ENCODE measurements around the gene ABTB2. TPM values are rescaled to one million over a fixed set of nuclear protein-coding genes. Genes with fewer than 3 reads are reported as not detected.

Gene ABTB2
- polyA plus RNA-seq, 4 donors, result 7.2 to 16.3 (median 7.6) TPM

DNA sequence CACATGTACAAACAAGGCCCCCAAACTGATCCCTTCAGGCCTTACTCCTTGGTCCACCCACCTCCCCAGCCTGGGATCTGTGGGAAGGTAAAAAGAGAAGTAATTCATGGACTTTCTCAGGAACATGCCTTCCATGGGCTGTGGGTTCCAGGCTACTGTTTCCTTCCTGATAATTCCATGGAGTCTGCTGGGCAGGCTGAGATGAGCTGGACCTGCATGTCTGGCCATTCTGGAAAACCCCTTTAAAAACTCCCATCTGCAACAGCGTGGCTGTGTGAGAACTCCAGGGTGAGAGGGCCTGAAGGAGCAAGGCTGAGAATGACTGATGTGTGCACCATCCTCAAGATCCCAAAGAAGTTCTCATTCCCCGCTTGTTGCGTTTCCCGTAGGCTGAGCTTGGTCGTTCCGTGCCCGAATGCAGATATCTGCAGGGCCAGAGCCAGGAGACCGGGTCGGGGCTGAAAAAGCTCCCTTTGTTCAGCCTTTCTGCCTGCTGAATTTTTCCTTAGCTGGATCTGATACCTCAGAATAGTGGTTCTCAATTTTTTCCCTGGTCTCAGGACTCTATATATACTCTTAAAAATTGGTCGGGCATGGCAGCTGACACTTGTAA is 179.5 kb downstream of the ABTB2 start:
- no peak for DNase-seq (ENCODE audit: low read depth in 4 of 4, low spot score in 3 of 4)

DNA sequence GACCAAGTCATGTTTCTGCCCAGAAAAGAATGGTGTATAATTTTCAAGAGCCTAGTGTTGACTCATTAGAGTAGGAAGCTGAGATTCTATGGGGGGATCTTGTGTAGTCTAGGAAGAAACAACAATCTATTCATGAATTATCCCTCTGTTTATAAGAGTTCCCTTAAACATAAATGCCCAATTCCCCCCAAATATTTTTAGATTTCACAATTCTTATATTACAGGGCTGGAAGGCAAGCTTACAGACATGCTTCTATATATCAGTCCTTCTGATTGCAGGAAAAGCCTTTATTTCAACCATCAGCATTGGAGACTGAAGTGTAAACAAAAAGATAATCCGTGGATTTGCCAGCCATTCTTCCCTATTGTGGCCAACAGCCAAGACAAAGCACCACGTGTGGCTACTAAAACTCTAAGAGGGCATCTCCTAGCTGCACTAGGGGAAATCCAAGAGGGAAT is 181.0 kb downstream of the ABTB2 start:
- DNase-seq (ENCODE audit: low read depth in 4 of 4, low spot score in 3 of 4), result no peak

DNA sequence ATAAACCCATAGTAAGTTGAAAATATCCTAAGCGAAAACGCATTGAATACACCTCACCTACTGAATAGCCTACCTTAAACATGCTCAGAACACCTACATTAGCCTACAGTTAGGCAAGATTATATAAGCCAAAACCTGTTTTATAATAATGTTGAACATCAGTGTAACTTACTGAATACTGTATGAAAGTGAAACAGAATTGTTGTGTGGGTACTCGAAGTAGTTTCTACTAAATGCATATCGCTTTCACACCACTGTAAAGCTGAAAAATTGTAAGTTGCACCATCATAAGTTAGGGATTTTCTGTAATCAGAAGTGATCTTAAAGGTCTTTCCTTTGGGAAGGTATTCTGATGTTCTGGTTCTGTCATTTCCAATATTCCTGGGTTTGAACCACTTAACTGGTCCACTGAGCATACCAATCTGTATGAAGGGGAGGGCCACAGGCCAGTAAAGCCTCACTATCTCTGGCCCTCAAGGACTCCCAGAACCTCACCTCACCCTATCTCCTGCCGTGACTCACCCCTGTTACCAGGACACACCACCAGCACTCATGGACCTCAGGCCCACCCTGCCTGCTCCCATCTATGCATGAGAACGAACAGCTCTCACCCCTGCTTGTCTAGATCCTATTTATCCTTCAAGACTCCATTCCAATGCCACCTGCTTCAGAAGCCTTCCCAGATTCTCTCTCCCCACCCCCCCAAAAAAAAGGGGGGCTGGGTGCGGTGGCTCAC is 182.4 kb downstream of the ABTB2 start:
- DNase-seq (ENCODE audit: low read depth in 4 of 4, low spot score in 3 of 4), result no peak

DNA sequence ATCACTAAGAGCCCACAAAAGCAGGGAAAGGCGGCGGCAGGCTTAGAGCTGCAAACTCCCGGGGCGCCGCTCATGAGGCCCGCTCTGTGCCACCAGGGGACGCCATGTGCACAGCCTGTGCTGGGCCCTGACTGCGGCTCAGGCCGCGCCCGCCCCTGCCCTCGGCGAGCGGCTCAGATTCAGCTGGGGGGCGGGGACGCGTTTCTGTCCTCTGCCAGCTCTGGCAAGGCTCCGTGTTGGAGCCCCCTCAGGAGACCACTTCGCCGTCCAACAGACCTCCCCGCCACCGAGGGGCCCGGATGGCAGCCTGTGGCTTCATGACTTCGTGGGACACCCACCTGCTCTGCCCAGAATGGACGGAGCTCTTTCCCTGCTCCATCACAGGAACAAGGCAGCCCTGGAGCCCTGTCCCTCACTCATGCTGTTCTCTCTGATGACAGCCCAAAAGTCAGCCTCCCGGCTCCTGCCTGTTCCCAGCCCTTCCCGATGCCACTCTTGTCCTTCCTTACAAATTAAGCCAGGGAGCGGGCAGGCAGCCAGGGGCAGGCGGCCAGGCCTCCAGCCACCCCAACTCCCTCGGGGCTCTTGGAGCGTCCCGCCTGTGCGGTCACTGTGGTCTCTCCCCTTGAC is 183.3 kb downstream of the ABTB2 start:
- DNase-seq (ENCODE audit: low read depth in 4 of 4, low spot score in 3 of 4), result peak; percentile 60 to 69 (median 62)

- DNase-seq (ENCODE audit: low read depth in 4 of 4, low spot score in 3 of 4), result no peak
Measured at GRCh38 chr11:34173050-34173449, 184.8 kb downstream of the ABTB2 start.

DNA sequence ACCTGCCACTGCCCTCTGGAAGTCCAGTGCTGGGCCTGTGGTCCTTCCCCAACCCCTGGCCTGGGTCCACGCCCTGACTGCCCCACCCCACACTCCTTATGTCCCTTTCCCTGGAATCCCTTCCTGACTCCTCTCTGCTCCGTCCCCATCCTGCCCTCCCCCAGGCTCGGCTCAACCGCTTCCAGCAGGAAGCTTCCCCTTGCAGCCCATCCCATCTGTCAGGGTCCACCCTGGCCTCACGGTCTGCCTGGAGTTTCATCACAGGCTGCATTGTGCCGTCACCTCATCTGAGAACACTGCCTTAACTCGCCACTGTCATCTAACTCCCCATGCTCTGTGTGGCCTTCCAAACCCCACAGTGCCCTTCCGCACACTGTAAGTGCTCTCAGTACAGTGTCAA is 188.1 kb downstream of the ABTB2 start:
- no peak for DNase-seq (ENCODE audit: low read depth in 4 of 4, low spot score in 3 of 4)

DNA sequence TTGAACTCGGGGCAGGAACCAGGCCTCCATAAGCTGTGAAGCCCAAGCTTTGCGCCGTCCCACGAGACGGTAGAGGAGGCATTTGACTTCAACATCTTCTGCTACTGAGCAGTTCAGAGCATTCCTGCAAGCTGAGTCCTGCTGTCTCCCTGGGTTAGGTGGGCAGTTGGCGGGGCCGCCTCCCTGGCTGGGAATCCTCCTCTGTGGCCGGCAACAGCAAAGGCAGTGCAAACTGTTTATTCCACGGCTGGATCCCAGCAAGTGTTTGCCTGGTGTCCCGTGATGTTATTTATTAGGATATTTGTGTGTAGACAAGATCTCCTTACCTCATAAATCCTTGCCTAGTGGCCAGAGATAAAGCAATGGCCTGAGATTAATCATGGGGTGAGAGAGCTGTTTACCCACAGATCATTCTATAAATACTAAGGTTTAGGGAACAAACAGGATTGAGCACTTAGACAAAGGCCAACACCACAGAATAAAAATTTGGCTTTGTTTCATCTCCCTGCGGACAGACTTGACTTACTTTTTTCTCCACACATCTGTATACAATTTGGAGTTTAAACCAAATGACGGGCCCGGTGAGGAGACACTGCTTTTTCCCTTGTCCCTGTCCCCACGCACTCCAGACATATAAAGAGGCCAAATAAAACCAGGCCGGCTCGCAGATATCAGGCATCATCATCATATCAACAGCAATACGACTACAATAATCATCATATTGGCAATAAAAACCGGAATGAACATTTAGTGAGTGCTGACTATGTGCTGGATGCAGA is 189.0 kb downstream of the ABTB2 start:
- no peak for DNase-seq (ENCODE audit: low read depth in 4 of 4, low spot score in 3 of 4)

DNA sequence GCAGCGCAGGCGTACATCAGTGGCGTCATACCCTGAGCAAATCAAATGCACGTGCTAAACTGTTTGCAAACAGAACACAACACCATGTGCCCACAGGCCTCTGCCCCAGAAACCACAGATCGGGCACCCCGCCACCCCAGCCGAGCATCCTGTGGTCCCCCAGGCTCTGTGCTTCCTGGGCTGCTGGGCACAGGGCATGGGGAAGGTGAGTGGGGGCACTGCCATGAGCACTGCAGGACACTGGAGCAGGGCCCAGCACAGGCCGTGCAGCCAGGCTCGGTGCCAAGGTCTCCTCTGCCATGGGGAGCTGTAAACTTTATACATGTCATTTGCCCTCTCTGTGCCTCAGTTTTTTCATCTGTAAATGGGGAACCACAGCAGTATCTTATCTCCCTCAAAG is 189.8 kb downstream of the ABTB2 start:
- no peak for DNase-seq (ENCODE audit: low read depth in 4 of 4, low spot score in 3 of 4)

GRCh38 chr11:34166806-34167740 is 190.7 kb downstream of the ABTB2 start:
- no peak for DNase-seq (ENCODE audit: low read depth in 4 of 4, low spot score in 3 of 4)

DNA sequence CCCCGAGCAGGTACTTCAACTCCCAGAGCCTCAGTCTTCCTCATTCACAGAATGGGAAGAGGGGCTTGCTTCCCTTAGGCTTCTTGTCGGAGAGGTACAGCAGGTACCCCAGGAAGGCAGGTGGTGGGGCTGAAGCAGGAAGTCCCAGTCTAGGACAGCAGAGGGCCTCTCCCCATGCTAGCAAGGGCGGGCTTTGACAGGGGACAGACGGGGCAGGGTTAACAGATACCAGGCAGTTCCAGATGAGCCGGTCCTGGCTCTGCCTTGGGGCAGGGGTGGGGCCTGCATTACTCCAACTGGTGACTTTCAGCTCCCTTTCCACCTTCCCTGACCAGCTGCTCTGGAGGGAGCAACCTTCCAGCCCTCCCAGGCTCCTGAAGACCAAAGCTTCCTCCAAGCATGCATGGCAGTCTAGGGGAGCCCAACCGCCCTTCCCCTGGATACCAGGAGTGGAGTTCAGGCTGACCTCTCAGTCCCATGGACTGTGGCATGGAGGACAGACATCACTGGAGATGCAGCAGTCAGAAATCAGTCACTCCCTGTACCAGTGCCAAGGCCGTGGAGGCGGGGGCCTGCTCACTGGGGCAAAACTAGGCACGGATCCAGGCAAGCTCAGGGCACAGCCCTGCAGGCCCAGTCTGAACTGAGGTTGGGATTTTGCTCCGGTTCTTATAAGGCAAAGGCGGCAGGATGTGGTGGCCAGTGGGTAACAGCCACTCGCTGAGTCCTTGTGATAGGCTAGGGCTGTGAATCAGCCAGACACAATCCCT is 191.8 kb downstream of the ABTB2 start:
- no peak for DNase-seq (ENCODE audit: low read depth in 4 of 4, low spot score in 3 of 4)

DNA sequence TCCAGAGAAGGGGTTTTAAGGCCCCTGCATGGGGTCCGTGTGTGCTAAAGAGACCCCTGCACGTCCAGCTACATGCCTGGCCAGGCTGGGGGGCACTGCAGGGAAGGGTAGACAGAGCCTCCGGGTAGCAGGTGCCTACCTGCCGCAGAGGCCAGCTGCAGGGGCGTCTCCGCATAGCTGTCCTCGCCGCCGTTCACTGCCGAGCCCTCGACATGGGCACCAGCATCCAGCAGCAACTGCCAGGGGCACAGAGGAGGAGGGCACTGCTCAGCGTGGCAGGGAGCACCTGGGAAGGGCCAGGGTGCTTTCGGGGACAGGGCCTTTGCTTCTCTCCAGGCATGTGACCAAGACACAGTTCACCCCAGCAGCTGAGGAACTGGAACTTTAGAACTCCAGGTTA is 192.7 kb downstream of the ABTB2 start:
- DNase-seq (ENCODE audit: low read depth in 4 of 4, low spot score in 3 of 4), result no peak

- no peak for DNase-seq (ENCODE audit: low read depth in 4 of 4, low spot score in 3 of 4)
Measured at GRCh38 chr11:34162856-34163255, 195.0 kb downstream of the ABTB2 start.

- no peak for DNase-seq (ENCODE audit: low read depth in 4 of 4, low spot score in 3 of 4)
Measured at GRCh38 chr11:34162493-34162820, 195.4 kb downstream of the ABTB2 start.

DNA sequence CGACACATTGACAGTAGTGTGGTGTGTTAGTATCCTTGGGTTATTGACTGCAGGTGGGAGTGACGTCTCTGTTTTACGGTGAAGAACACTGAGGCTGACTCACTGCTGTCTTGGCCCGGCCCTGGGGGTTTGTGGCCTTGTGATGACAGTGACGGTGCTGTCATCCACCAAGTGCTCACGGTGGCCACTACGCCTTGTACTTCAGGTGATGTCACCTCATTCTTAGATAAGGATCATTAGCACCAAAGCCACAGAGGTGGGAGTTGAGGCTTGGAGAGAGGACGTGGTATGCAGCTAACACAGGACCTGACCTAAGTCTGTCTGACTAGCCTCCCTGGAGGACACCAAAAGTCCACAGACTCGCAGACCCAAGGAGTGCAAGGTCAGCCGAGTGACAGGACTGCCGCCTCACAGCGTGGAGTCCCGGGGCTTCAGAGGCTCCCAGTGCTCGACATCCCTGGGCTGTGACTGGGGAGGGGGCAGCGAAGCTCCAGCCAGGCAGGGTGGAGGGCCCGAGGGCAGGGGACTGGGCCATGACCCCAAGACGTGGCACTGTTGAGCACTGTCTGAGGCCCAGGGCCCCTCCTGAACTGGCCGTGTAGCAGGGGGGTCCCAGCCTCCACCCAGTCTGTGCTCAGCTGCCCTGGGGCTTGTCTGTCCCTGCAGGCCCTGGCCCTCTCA is 195.9 kb downstream of the ABTB2 start:
- no peak for DNase-seq (ENCODE audit: low read depth in 4 of 4, low spot score in 3 of 4)

GRCh38 chr11:34161361-34161760 is 196.4 kb downstream of the ABTB2 start:
- DNase-seq (ENCODE audit: low read depth in 4 of 4, low spot score in 3 of 4), result no peak

- DNase-seq (ENCODE audit: low read depth in 4 of 4, low spot score in 3 of 4), result no peak
Measured at GRCh38 chr11:34160791-34161190, 197.0 kb downstream of the ABTB2 start.

DNA sequence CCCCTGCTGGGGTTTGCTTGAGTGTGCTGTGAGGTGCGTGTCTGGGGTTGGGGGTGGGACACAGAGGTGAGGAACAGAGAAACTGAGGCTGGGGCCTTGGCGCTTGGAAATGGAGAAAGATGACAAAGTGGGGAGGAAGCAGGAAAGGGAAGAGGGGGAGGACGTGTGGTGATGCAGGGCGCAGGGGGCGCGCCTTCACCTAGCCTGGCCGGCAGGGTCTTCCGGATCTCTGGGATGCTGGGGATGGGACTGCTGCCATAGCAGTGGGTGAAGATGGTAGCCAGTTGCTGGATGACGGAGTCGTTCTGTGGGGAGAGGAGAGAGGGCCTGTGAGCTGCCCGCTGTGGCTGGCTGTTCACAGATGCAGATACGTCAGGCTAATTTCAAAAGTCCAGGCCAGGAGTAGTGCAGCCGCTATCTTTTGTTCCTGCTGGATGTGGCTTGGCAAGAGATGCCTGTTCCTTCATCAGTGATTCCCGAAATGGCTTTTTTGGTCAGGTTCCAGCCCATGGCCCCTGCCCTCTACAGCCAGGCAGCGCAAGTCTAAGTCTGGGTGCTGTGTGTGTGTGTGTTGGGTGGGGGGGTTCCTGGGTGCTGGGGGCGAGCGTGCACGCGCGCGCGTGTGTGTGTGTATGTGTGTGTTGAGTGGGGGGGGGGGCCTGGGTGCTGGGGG is 197.6 kb downstream of the ABTB2 start:
- no peak for DNase-seq (ENCODE audit: low read depth in 4 of 4, low spot score in 3 of 4)

DNA sequence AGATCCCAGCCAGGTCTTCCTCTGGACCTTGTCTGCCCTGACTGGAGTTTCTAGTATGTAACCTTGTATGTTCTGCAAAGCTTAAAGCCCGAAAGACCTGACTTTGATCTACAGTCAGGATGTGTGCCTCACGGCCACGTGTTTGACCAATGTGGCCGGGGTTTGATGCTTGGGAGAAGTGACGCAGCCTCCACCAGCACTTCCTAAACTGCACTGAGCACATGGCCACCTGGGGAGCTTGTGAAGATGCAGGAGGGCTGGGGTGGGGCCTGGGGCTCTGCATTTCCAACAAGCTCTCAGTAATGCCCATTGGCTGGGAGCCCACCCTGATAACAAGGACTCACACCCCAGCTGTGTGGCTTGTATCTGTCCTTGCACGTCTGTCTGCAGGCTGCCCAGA is 199.1 kb downstream of the ABTB2 start:
- no peak for DNase-seq (ENCODE audit: low read depth in 4 of 4, low spot score in 3 of 4)
